SH-SY5Y (cell line): ENCODE results near the gene COL25A1.

ENCODE experiments used
- GATA2 ChIP-seq: IDR thresholded peaks from 2 replicates; pipeline ENCODE4 v1.6.1; 2011; ENCODE audit warnings: mild to moderate bottlenecking, low read depth, low read length
- GATA3 ChIP-seq: IDR thresholded peaks from 2 replicates; pipeline ENCODE4 v1.6.1; 2011; ENCODE audit warnings: low read depth, mild to moderate bottlenecking, low read length, moderate library complexity

DNA sequence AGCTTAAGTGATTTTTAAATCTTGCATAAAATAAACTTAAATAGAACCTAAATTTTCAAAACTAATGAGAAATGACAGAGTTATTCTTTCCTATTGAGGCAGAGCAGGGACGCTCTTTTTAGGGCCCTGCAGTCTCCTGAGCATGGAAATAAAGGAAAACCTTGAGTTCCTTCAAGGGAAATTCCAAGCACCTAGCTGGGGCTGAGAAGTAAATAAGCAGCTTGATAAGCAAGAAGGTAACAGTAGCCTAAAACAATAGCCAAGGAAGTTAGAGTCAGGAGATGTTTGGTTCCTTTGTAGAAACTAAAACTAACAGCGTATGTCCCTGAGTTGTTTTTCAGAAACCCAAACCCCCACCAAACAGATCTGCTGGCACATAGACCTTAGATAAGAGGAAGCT lies 174.6 kb downstream of the COL25A1 start:
- TF ChIP-seq GATA2 (no peak), GATA3 (no peak)
